Cardiac fibroblast (primary cell): Measurements from ENCODE around the gene GPC6.

Source experiments
- DNase-seq, 2 donors: peaks; one replicate each; pipeline versions ENCODE4 v3.0.0 to v3.0.0-alpha.2; 2010; ENCODE audit warnings: low read depth in 2 of 2
- H3K4me3 ChIP-seq, 2 donors: replicated peaks in 1 of 2; 1 replicate in 1 of 2; 2 replicates in 1 of 2; pipeline ENCODE4 v1.5.1; 2011; ENCODE audit warnings: low read depth in 2 of 2, low read length in 2 of 2, mild to moderate bottlenecking in 2 of 2, moderate library complexity in 1 of 2
- TF ChIP-seq, protein P1 (sequence below): IDR thresholded peaks from one replicate; pipeline ENCODE4 v1.5.1; 2011; ENCODE audit warnings: low read depth, mild to moderate bottlenecking, low read length, inconsistent platforms

GPC6 gene

GRCh38 chr13:93851236-93851635, 624.6 kb downstream of the GPC6 start:
- no peak for DNase-seq
- TF ChIP-seq, protein P1, sequence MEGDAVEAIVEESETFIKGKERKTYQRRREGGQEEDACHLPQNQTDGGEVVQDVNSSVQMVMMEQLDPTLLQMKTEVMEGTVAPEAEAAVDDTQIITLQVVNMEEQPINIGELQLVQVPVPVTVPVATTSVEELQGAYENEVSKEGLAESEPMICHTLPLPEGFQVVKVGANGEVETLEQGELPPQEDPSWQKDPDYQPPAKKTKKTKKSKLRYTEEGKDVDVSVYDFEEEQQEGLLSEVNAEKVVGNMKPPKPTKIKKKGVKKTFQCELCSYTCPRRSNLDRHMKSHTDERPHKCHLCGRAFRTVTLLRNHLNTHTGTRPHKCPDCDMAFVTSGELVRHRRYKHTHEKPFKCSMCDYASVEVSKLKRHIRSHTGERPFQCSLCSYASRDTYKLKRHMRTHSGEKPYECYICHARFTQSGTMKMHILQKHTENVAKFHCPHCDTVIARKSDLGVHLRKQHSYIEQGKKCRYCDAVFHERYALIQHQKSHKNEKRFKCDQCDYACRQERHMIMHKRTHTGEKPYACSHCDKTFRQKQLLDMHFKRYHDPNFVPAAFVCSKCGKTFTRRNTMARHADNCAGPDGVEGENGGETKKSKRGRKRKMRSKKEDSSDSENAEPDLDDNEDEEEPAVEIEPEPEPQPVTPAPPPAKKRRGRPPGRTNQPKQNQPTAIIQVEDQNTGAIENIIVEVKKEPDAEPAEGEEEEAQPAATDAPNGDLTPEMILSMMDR: no peak
- no peak overlapping the region for H3K4me3 ChIP-seq

- TF ChIP-seq, protein P1: no peak
- DNase-seq: no peak
- H3K4me3 ChIP-seq: no peak overlapping the region
Measured at GRCh38 chr13:93853912-93854311, 627.3 kb downstream of the GPC6 start.

DNA sequence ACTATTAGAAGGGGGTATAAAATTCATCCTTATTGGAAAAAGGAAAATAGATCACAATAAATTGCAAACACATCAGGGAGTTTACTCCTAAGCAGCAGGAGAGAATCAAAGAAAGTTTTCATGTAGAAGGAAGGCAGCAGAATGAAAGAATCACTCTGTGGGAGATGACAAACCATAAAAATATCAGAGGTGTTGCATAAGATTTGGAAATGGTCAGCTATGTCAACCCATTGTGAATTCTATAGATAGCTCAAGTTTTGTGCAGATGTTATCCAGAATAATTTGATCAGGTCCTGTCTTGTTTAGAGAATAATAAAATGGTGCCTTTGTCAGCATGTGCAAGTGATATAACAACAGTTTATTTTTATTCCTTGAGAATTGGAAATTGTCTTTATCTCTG, 630.5 kb downstream of the GPC6 start:
- TF ChIP-seq, protein P1: no peak
- peak; percentile 15 to 45 for DNase-seq

GRCh38 chr13:93859716-93860115, 633.1 kb downstream of the GPC6 start:
- peak; percentile 11 to 23 for DNase-seq
- no peak overlapping the region for H3K4me3 ChIP-seq
- TF ChIP-seq, protein P1: no peak

More for the DNA sequence above, 630.5 kb downstream of the GPC6 start:
- no peak overlapping the region for H3K4me3 ChIP-seq

- peak; percentile 61 to 87 for DNase-seq
Measured at GRCh38 chr13:93861818-93862217, 635.2 kb downstream of the GPC6 start.

DNA sequence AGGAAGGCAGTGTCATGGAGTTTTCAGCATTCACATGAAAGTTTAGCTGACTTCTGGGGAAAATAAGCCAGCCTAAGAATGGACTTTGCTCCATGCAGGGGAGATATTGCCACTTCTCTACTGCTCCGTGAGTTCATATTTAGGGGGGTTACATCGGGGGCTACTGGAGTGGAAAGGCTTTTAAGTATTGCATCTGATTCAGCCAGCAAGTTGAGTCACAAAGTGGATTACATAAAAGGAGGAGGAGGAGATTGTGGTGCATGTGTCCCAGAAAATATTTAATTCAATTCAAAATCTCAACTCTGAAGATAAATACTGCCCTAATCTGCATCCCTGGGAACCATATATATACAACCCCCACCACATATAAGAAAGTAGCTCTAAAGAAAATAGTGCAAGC, 635.7 kb downstream of the GPC6 start:
- TF ChIP-seq, protein P1: no peak
- peak; percentile 23 to 32 for DNase-seq
- H3K4me3 ChIP-seq: no peak overlapping the region

More at GRCh38 chr13:93861818-93862217, 635.2 kb downstream of the GPC6 start:
- H3K4me3 ChIP-seq: no peak overlapping the region
- TF ChIP-seq, protein P1: no peak

DNA sequence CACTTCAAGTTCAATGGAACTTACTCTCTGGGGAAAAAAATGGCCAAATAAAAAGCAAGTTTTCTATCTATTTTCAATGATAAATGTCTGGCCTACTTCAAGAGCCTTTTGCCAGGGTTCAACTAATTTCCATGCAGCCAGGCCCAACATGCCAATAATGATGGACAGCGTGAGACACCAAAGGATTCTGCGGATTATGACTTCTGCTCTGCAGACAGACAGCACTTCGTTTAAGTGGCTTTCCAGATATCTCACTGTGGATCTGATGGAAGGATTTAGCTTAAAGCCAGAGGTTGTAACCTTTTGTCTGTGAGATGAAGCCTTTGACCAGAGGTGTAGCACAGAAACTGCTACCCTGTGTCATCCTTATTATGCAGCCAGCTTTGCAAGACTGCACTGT, 638.6 kb downstream of the GPC6 start:
- DNase-seq: no peak
- TF ChIP-seq, protein P1: no peak

More for the DNA sequence above, 638.6 kb downstream of the GPC6 start:
- H3K4me3 ChIP-seq: no peak overlapping the region
